Measurements from ENCODE around the gene KCNC2. TPM values are rescaled to one million over a fixed set of nuclear protein-coding genes. Genes with fewer than 3 reads are reported as not detected.

KCNC2 gene
- total RNA-seq, 1 experiment from 2014 or later, result not detected

GRCh38 chr12:75080582-75080981 lies 129.1 kb downstream of the KCNC2 start:
- CTCF ChIA-PET, result no interaction called here
- Histone ChIP-seq H3K27me3 (ENCODE audit: insufficient read depth, low read depth) (no peaks in the 10 kb centered on the region), H3K27ac (no peak overlapping the region), H3K4me3 (no peak overlapping the region), H3K4me1 (replicated peaks; ENCODE audit: insufficient read depth) (no peaks in the 10 kb centered on the region), H3F3A (ENCODE audit: insufficient read depth, low read depth) (no peaks in the 10 kb centered on the region), H4K20me1 (ENCODE audit: insufficient read depth) (no peaks in the 10 kb centered on the region), H3K9me2 (ENCODE audit: insufficient read depth) (no peaks in the 10 kb centered on the region), H2AFZ (no peak overlapping the region), H3K4me2 (no peak overlapping the region), H3K36me3 (ENCODE audit: low read depth) (no peaks in the 10 kb centered on the region), H3K79me2 (ENCODE audit: low read depth) (no peaks in the 10 kb centered on the region), H3K9me3 (ENCODE audit: insufficient read depth, low read depth) (no peaks in the 10 kb centered on the region)
- no peak for TF ChIP-seq EZH2 (IDR thresholded peaks at IDR 0.05; ENCODE audit: low read depth)
- TF ChIP-seq, protein P1, sequence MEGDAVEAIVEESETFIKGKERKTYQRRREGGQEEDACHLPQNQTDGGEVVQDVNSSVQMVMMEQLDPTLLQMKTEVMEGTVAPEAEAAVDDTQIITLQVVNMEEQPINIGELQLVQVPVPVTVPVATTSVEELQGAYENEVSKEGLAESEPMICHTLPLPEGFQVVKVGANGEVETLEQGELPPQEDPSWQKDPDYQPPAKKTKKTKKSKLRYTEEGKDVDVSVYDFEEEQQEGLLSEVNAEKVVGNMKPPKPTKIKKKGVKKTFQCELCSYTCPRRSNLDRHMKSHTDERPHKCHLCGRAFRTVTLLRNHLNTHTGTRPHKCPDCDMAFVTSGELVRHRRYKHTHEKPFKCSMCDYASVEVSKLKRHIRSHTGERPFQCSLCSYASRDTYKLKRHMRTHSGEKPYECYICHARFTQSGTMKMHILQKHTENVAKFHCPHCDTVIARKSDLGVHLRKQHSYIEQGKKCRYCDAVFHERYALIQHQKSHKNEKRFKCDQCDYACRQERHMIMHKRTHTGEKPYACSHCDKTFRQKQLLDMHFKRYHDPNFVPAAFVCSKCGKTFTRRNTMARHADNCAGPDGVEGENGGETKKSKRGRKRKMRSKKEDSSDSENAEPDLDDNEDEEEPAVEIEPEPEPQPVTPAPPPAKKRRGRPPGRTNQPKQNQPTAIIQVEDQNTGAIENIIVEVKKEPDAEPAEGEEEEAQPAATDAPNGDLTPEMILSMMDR (conservative IDR thresholded peaks at IDR 0.05), result no peak
- POLR2A ChIA-PET (ENCODE audit: unreplicated experiment), result no interaction called here
- BruUV-seq (replicated peaks), result no TSS peak
- DNase-seq, result no peak
- intact Hi-C loops (cut with micrococcal nuclease; ENCODE audit: unreplicated experiment), result no loop called here

- Histone ChIP-seq H3K79me2 (ENCODE audit: low read depth) (no peaks in the 10 kb centered on the region), H3K4me3 (no peak overlapping the region), H2AFZ (no peak overlapping the region), H3K27ac (no peak overlapping the region), H3K9me2 (ENCODE audit: insufficient read depth) (0 out of 2 replicates have a peak, but pooled peaks cover 3% of the 10 kb centered on the region), H3K36me3 (ENCODE audit: low read depth) (no peaks in the 10 kb centered on the region), H3K4me2 (no peak overlapping the region), H3F3A (ENCODE audit: insufficient read depth, low read depth) (no peaks in the 10 kb centered on the region), H3K9me3 (ENCODE audit: insufficient read depth, low read depth) (no peaks in the 10 kb centered on the region; the same call in 1 of the 2 replicates), H3K27me3 (ENCODE audit: insufficient read depth, low read depth) (no peaks in the 10 kb centered on the region), H3K4me1 (replicated peaks; ENCODE audit: insufficient read depth) (no peaks in the 10 kb centered on the region), H4K20me1 (ENCODE audit: insufficient read depth) (no peaks in the 10 kb centered on the region)
- TF ChIP-seq EZH2 (IDR thresholded peaks at IDR 0.05; ENCODE audit: low read depth), result no peak
- TF ChIP-seq, protein P1 (conservative IDR thresholded peaks at IDR 0.05), result no peak
- CTCF ChIA-PET, result no interaction called here
- no TSS peak for BruUV-seq (replicated peaks)
- no peak for DNase-seq
- intact Hi-C loops (cut with micrococcal nuclease; ENCODE audit: unreplicated experiment), result no loop called here
- POLR2A ChIA-PET (ENCODE audit: unreplicated experiment), result no interaction called here
These were observed 144.2 kb downstream of the KCNC2 start for GRCh38 chr12:75065482-75065881.

GRCh38 chr12:75062691-75063090 lies 146.9 kb downstream of the KCNC2 start:
- DNase-seq, result no peak
- no peaks in the 10 kb centered on the region for H3K4me1 ChIP-seq (replicated peaks; ENCODE audit: insufficient read depth)
- no peak overlapping the region for H3K4me3 ChIP-seq
- no peaks in the 10 kb centered on the region for H4K20me1 ChIP-seq (ENCODE audit: insufficient read depth)
- H3K79me2 ChIP-seq (ENCODE audit: low read depth), result no peaks in the 10 kb centered on the region
- H2AFZ ChIP-seq, result no peak overlapping the region
- no peak overlapping the region for H3K4me2 ChIP-seq
- CTCF ChIA-PET, result no interaction called here
- H3K27ac ChIP-seq, result no peak overlapping the region
- POLR2A ChIA-PET (ENCODE audit: unreplicated experiment), result no interaction called here
- H3K9me2 ChIP-seq (ENCODE audit: insufficient read depth), result 0 out of 2 replicates have a peak, but pooled peaks cover 3% of the 10 kb centered on the region
- BruUV-seq (replicated peaks), result no TSS peak
- H3K9me3 ChIP-seq (ENCODE audit: insufficient read depth, low read depth), result no peaks in the 10 kb centered on the region; the same call in 1 of the 2 replicates
- H3K27me3 ChIP-seq (ENCODE audit: insufficient read depth, low read depth), result no peaks in the 10 kb centered on the region
- no peaks in the 10 kb centered on the region for H3F3A ChIP-seq (ENCODE audit: insufficient read depth, low read depth)
- intact Hi-C loops (cut with micrococcal nuclease; ENCODE audit: unreplicated experiment), result no loop called here
- no peaks in the 10 kb centered on the region for H3K36me3 ChIP-seq (ENCODE audit: low read depth)
- no peak for TF ChIP-seq EZH2 (IDR thresholded peaks at IDR 0.05; ENCODE audit: low read depth)
- TF ChIP-seq, protein P1 (conservative IDR thresholded peaks at IDR 0.05), result no peak
